ENCODE measurements around the gene TPPP2. TPM values are rescaled to one million over a fixed set of nuclear protein-coding genes. Genes with fewer than 3 reads are reported as not detected.

TPPP2 gene
- total and polyA plus RNA-seq, 4 donors, result 1.5 to 5.9 (median 1.6) TPM

GRCh38 chr14:21042918-21043317 lies 12.9 kb downstream of the TPPP2 start:
- Histone ChIP-seq H3K36me3 (ENCODE audit: control insufficient read depth in 4 of 4, insufficient read depth in 3 of 4, low read depth in 1 of 4, low read length in 3 of 4) (no peaks in the 10 kb centered on the region), H3K9ac (ENCODE audit: low read depth in 1 of 2, low read length in 2 of 2) (no peak overlapping the region), H3K9me3 (ENCODE audit: control insufficient read depth in 4 of 4, low read length in 3 of 4) (no peaks in the 10 kb centered on the region), H3K27ac (ENCODE audit: low read depth in 1 of 2, low read length in 2 of 2) (peak overlapping the region; percentile 84 to 86), H3K27me3 (ENCODE audit: control insufficient read depth in 4 of 4, insufficient read depth in 4 of 4, low read length in 3 of 4) (no peaks in the 10 kb centered on the region), H3K4me1 (ENCODE audit: control insufficient read depth in 4 of 4, insufficient read depth in 4 of 4, low read length in 3 of 4) (peaks cover 23 to 86% (median 65%) of the 10 kb centered on the region in 4 donors), H3K4me3 (ENCODE audit: low read depth in 1 of 3, low read length in 3 of 3) (no peak overlapping the region)
- TF ChIP-seq SP1 (IDR thresholded peaks at IDR 0.05) (peak; percentile 47), MAX (IDR thresholded peaks at IDR 0.05) (peak; percentile 79), FOXA2 (IDR thresholded peaks at IDR 0.05) (no peak), HNF4A (conservative IDR thresholded peaks at IDR 0.05) (peak in 1 of 2 donors; percentile 12), HNF4G (IDR thresholded peaks at IDR 0.05) (no peak), YY1 (IDR thresholded peaks at IDR 0.05) (no peak), FOXA1 (IDR thresholded peaks at IDR 0.05) (no peak), EGR1 (IDR thresholded peaks at IDR 0.05; ENCODE audit: low read depth in 2 of 2) (no peak), CTCF (IDR thresholded peaks at IDR 0.05; ENCODE audit: low read depth, low read length, missing input control) (no peak), JUND (IDR thresholded peaks at IDR 0.05) (peak in 1 of 2 donors; percentile 29), REST (IDR thresholded peaks at IDR 0.05) (no peak), RAD21 (IDR thresholded peaks at IDR 0.05) (peak in 1 of 2 donors; percentile 20), ATF3 (IDR thresholded peaks at IDR 0.05) (no peak), RXRA (IDR thresholded peaks at IDR 0.05) (peak; percentile 53 to 74), TAF1 (conservative IDR thresholded peaks at IDR 0.05) (no peak)
- 33% methylated on average over 8 of the region's 8 CpGs for WGBS
- DNase-seq (ENCODE audit: low spot score), result no peak

GRCh38 chr14:21043387-21043973 lies 13.5 kb downstream of the TPPP2 start:
- DNase-seq (ENCODE audit: low spot score), result no peak
- H3K36me3 ChIP-seq (ENCODE audit: control insufficient read depth in 4 of 4, insufficient read depth in 3 of 4, low read depth in 1 of 4, low read length in 3 of 4), result no peaks in the 10 kb centered on the region
- H3K4me3 ChIP-seq (ENCODE audit: low read depth in 1 of 3, low read length in 3 of 3), result peak overlapping the region in 1 of 3 donors; percentile 23
- TF ChIP-seq HNF4A (conservative IDR thresholded peaks at IDR 0.05), result peak in 1 of 2 donors; percentile 24
- TF ChIP-seq FOXA2 (IDR thresholded peaks at IDR 0.05), result no peak
- TF ChIP-seq YY1 (IDR thresholded peaks at IDR 0.05), result no peak
- no peak for TF ChIP-seq HNF4G (IDR thresholded peaks at IDR 0.05)
- no peaks in the 10 kb centered on the region for H3K27me3 ChIP-seq (ENCODE audit: control insufficient read depth in 4 of 4, insufficient read depth in 4 of 4, low read length in 3 of 4)
- H3K27ac ChIP-seq (ENCODE audit: low read depth in 1 of 2, low read length in 2 of 2), result peak overlapping the region; percentile 84 to 86
- WGBS, result 20% methylated on average over 2 of the region's 2 CpGs
- H3K9me3 ChIP-seq (ENCODE audit: control insufficient read depth in 4 of 4, low read length in 3 of 4), result no peaks in the 10 kb centered on the region
- H3K4me1 ChIP-seq (ENCODE audit: control insufficient read depth in 4 of 4, insufficient read depth in 4 of 4, low read length in 3 of 4), result peaks cover 26 to 86% (median 66%) of the 10 kb centered on the region in 4 donors
- H3K9ac ChIP-seq (ENCODE audit: low read depth in 1 of 2, low read length in 2 of 2), result no peak overlapping the region

Measured in liver (tissue), 9 donors.